ENCODE measurements around the gene MCTP1.

Gene MCTP1

GRCh38 chr5:95027151-95027721, 257.7 kb downstream of the MCTP1 start:
- DNase-seq: peak; percentile 71 to 97 (median 94)
- POLR2A ChIA-PET: interaction anchor here (1.0 to 1.9 kb wide), 2 partner anchors 14 to 17 kb away, joined by 3 to 5 read pairs; no protein-coding TSS in a partner anchor
- Histone ChIP-seq H3K36me3 (ENCODE audit: control insufficient read depth in 4 of 4, insufficient read depth in 4 of 4, low read length in 3 of 4) (peaks cover 0 to 3% (median under 1%) of the 10 kb centered on the region in 4 experiments), H3K27me3 (replicated peaks in 2 of 5; ENCODE audit: control insufficient read depth in 4 of 5, insufficient read depth in 5 of 5, low read length in 4 of 5) (no peaks in the 10 kb centered on the region), H3K27ac (ENCODE audit: insufficient read depth in 1 of 2, low read depth in 1 of 2, low read length in 2 of 2, poor library complexity in 1 of 2, severe bottlenecking in 2 of 2) (peak overlapping the region; percentile 41 to 69), H3K9me3 (ENCODE audit: control extremely low read depth in 1 of 5, control insufficient read depth in 4 of 5, insufficient read depth in 2 of 5, low read depth in 1 of 5, low read length in 4 of 5) (no peaks in the 10 kb centered on the region), H3K4me1 (ENCODE audit: control extremely low read depth in 1 of 4, control insufficient read depth in 4 of 4, insufficient read depth in 4 of 4, low read length in 3 of 4) (peaks cover 17 to 65% (median 52%) of the 10 kb centered on the region in 4 experiments), H3K4me3 (ENCODE audit: control insufficient read depth in 1 of 7, extremely low read depth in 1 of 7, insufficient read depth in 4 of 7, low read depth in 2 of 7, low read length in 6 of 7) (peak overlapping the region in 6 of 7 experiments; percentile 27 to 73 (median 50))
- CTCF ChIA-PET: interaction anchor here (0.8 to 2.0 kb wide), 17 partner anchors 8 to 234 kb away, joined by 3 to 24 read pairs (median 3); no protein-coding TSS in a partner anchor
- 10% methylated on average over 5 of the region's 5 CpGs for WGBS (ENCODE audit: insufficient coverage)

GRCh38 chr5:95026718-95027117, 258.2 kb downstream of the MCTP1 start:
- peaks cover 17 to 65% (median 52%) of the 10 kb centered on the region in 4 experiments for H3K4me1 ChIP-seq (ENCODE audit: control extremely low read depth in 1 of 4, control insufficient read depth in 4 of 4, insufficient read depth in 4 of 4, low read length in 3 of 4)
- POLR2A ChIA-PET: interaction anchor here (1.9 kb wide), 1 partner anchor 18 kb away, joined by 5 read pairs; no protein-coding TSS in a partner anchor

GRCh38 chr5:95022967-95023695, 261.8 kb downstream of the MCTP1 start:
- Histone ChIP-seq H3K4me1 (ENCODE audit: control extremely low read depth in 1 of 4, control insufficient read depth in 4 of 4, insufficient read depth in 4 of 4, low read length in 3 of 4) (peaks cover 12 to 54% (median 42%) of the 10 kb centered on the region in 4 experiments), H3K27ac (ENCODE audit: insufficient read depth in 1 of 2, low read depth in 1 of 2, low read length in 2 of 2, poor library complexity in 1 of 2, severe bottlenecking in 2 of 2) (peak overlapping the region in 1 of 2 experiments; percentile 2), H3K9me3 (ENCODE audit: control extremely low read depth in 1 of 5, control insufficient read depth in 4 of 5, insufficient read depth in 2 of 5, low read depth in 1 of 5, low read length in 4 of 5) (no peaks in the 10 kb centered on the region), H3K36me3 (ENCODE audit: control insufficient read depth in 4 of 4, insufficient read depth in 4 of 4, low read length in 3 of 4) (peaks cover 0 to 2% (median 0%) of the 10 kb centered on the region in 4 experiments), H3K27me3 (replicated peaks in 2 of 5; ENCODE audit: control insufficient read depth in 4 of 5, insufficient read depth in 5 of 5, low read length in 4 of 5) (no peaks in the 10 kb centered on the region), H3K4me3 (ENCODE audit: control insufficient read depth in 1 of 7, extremely low read depth in 1 of 7, insufficient read depth in 4 of 7, low read depth in 2 of 7, low read length in 6 of 7) (peak overlapping the region in 2 of 7 experiments; percentile 13 to 50)
- peak; percentile 43 to 89 (median 84) for DNase-seq
- ChIA-PET POLR2A (interaction anchor here (1.0 to 1.1 kb wide), 2 partner anchors 12 to 18 kb away, joined by 3 to 4 read pairs; no protein-coding TSS in a partner anchor), CTCF (interaction anchor here (0.8 to 1.8 kb wide), 9 partner anchors 12 to 57 kb away, joined by 3 to 5 read pairs (median 4); no protein-coding TSS in a partner anchor)
- 55% methylated on average over 4 of the region's 5 CpGs for WGBS (ENCODE audit: insufficient coverage)

More at GRCh38 chr5:95026718-95027117, 258.2 kb downstream of the MCTP1 start:
- Histone ChIP-seq H3K4me3 (ENCODE audit: control insufficient read depth in 1 of 7, extremely low read depth in 1 of 7, insufficient read depth in 4 of 7, low read depth in 2 of 7, low read length in 6 of 7) (peak overlapping the region in 5 of 7 experiments; percentile 9 to 73 (median 37)), H3K36me3 (ENCODE audit: control insufficient read depth in 4 of 4, insufficient read depth in 4 of 4, low read length in 3 of 4) (peaks cover 0 to 2% (median under 1%) of the 10 kb centered on the region in 4 experiments), H3K27me3 (replicated peaks in 2 of 5; ENCODE audit: control insufficient read depth in 4 of 5, insufficient read depth in 5 of 5, low read length in 4 of 5) (no peaks in the 10 kb centered on the region), H3K27ac (ENCODE audit: insufficient read depth in 1 of 2, low read depth in 1 of 2, low read length in 2 of 2, poor library complexity in 1 of 2, severe bottlenecking in 2 of 2) (peak overlapping the region in 1 of 2 experiments; percentile 69), H3K9me3 (ENCODE audit: control extremely low read depth in 1 of 5, control insufficient read depth in 4 of 5, insufficient read depth in 2 of 5, low read depth in 1 of 5, low read length in 4 of 5) (no peaks in the 10 kb centered on the region)
- 80% methylated on average over 1 of the region's 2 CpGs for WGBS (ENCODE audit: insufficient coverage)
- CTCF ChIA-PET: interaction anchor here (1.1 to 2.0 kb wide), 9 partner anchors 11 to 234 kb away, joined by 3 to 24 read pairs (median 3); no protein-coding TSS in a partner anchor
- peak in 2 of 3 donors; percentile 59 to 71 for DNase-seq

GRCh38 chr5:95020345-95020744, 264.5 kb downstream of the MCTP1 start:
- ChIA-PET POLR2A (no interaction called here), CTCF (interaction anchor here (1.2 to 1.3 kb wide), 2 partner anchors 10 to 19 kb away, joined by 3 read pairs; no protein-coding TSS in a partner anchor)
- Histone ChIP-seq H3K4me3 (ENCODE audit: control insufficient read depth in 1 of 7, extremely low read depth in 1 of 7, insufficient read depth in 4 of 7, low read depth in 2 of 7, low read length in 6 of 7) (no peak overlapping the region), H3K36me3 (ENCODE audit: control insufficient read depth in 4 of 4, insufficient read depth in 4 of 4, low read length in 3 of 4) (peaks cover 0 to 11% (median 7%) of the 10 kb centered on the region in 4 experiments), H3K27ac (ENCODE audit: insufficient read depth in 1 of 2, low read depth in 1 of 2, low read length in 2 of 2, poor library complexity in 1 of 2, severe bottlenecking in 2 of 2) (no peak overlapping the region), H3K27me3 (replicated peaks in 2 of 5; ENCODE audit: control insufficient read depth in 4 of 5, insufficient read depth in 5 of 5, low read length in 4 of 5) (no peaks in the 10 kb centered on the region), H3K4me1 (ENCODE audit: control extremely low read depth in 1 of 4, control insufficient read depth in 4 of 4, insufficient read depth in 4 of 4, low read length in 3 of 4) (peaks cover 0 to 35% (median 22%) of the 10 kb centered on the region in 4 experiments), H3K9me3 (ENCODE audit: control extremely low read depth in 1 of 5, control insufficient read depth in 4 of 5, insufficient read depth in 2 of 5, low read depth in 1 of 5, low read length in 4 of 5) (no peaks in the 10 kb centered on the region)
- no CpG with 5 or more reads among the region's 1 CpG for WGBS (ENCODE audit: insufficient coverage)
- peak in 2 of 3 donors; percentile 32 to 50 for DNase-seq

GRCh38 chr5:95018946-95019345, 265.9 kb downstream of the MCTP1 start:
- H3K9me3 ChIP-seq (ENCODE audit: control extremely low read depth in 1 of 5, control insufficient read depth in 4 of 5, insufficient read depth in 2 of 5, low read depth in 1 of 5, low read length in 4 of 5): peaks cover 0 to under 1% (median 0%) of the 10 kb centered on the region in 5 experiments
- H3K27me3 ChIP-seq (replicated peaks in 2 of 5; ENCODE audit: control insufficient read depth in 4 of 5, insufficient read depth in 5 of 5, low read length in 4 of 5): no peaks in the 10 kb centered on the region
- H3K27ac ChIP-seq (ENCODE audit: insufficient read depth in 1 of 2, low read depth in 1 of 2, low read length in 2 of 2, poor library complexity in 1 of 2, severe bottlenecking in 2 of 2): no peak overlapping the region
- H3K36me3 ChIP-seq (ENCODE audit: control insufficient read depth in 4 of 4, insufficient read depth in 4 of 4, low read length in 3 of 4): peaks cover 0 to 12% (median 11%) of the 10 kb centered on the region in 4 experiments
- ChIA-PET POLR2A (no interaction called here), CTCF (interaction anchor here (0.6 kb wide), 1 partner anchor 9 kb away, joined by 3 read pairs; no protein-coding TSS in a partner anchor)
- no peak overlapping the region for H3K4me3 ChIP-seq (ENCODE audit: control insufficient read depth in 1 of 7, extremely low read depth in 1 of 7, insufficient read depth in 4 of 7, low read depth in 2 of 7, low read length in 6 of 7)
- H3K4me1 ChIP-seq (ENCODE audit: control extremely low read depth in 1 of 4, control insufficient read depth in 4 of 4, insufficient read depth in 4 of 4, low read length in 3 of 4): peaks cover 0 to 33% (median 22%) of the 10 kb centered on the region in 4 experiments
- DNase-seq: no peak
- WGBS (ENCODE audit: insufficient coverage): 88% methylated on average over 1 of the region's 2 CpGs

GRCh38 chr5:95018511-95018910, 266.4 kb downstream of the MCTP1 start:
- Histone ChIP-seq H3K36me3 (ENCODE audit: control insufficient read depth in 4 of 4, insufficient read depth in 4 of 4, low read length in 3 of 4) (peaks cover 2 to 16% (median 14%) of the 10 kb centered on the region in 4 experiments), H3K27me3 (replicated peaks in 2 of 5; ENCODE audit: control insufficient read depth in 4 of 5, insufficient read depth in 5 of 5, low read length in 4 of 5) (no peaks in the 10 kb centered on the region), H3K9me3 (ENCODE audit: control extremely low read depth in 1 of 5, control insufficient read depth in 4 of 5, insufficient read depth in 2 of 5, low read depth in 1 of 5, low read length in 4 of 5) (peaks cover 0 to 4% (median 0%) of the 10 kb centered on the region in 5 experiments), H3K4me3 (ENCODE audit: control insufficient read depth in 1 of 7, extremely low read depth in 1 of 7, insufficient read depth in 4 of 7, low read depth in 2 of 7, low read length in 6 of 7) (no peak overlapping the region), H3K4me1 (ENCODE audit: control extremely low read depth in 1 of 4, control insufficient read depth in 4 of 4, insufficient read depth in 4 of 4, low read length in 3 of 4) (peaks cover 0 to 29% (median 19%) of the 10 kb centered on the region in 4 experiments), H3K27ac (ENCODE audit: insufficient read depth in 1 of 2, low read depth in 1 of 2, low read length in 2 of 2, poor library complexity in 1 of 2, severe bottlenecking in 2 of 2) (no peak overlapping the region)
- WGBS (ENCODE audit: insufficient coverage): 93% methylated on average over 1 of the region's 1 CpG
- DNase-seq: no peak
- ChIA-PET CTCF (no interaction called here), POLR2A (no interaction called here)
